Right hindlimb (tissue), 1 donor: Measurements from ENCODE around the gene FAM210A.

Experiments
- DNase-seq: peaks from one replicate; pipeline ENCODE4 v3.0.0-alpha.2; 2018

FAM210A gene

DNA sequence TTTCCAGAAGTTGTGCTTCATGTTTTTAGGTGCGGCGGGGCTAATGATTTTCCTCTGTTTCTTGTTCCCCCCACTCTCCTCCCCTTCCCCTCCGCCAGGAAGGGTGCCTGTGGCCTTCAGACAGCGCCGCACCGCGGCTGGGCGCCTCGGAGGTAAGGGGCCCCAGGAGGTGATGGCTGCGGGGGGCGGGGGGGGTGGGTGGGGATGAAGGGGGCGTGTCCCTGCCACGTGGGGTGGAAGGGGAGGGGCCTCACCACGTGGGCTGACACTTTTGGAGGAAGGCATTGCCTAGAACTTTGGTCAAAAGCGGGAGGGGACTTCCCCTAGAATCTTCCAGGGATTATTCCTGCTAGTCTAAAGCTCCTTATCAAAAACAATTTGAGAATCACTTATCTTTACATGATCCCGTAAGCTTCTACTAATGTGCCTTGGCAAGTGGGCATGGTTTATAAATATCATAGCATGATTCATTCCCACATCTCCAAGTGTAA, 83.1 kb downstream of the FAM210A start:
- DNase-seq: no peak

DNA sequence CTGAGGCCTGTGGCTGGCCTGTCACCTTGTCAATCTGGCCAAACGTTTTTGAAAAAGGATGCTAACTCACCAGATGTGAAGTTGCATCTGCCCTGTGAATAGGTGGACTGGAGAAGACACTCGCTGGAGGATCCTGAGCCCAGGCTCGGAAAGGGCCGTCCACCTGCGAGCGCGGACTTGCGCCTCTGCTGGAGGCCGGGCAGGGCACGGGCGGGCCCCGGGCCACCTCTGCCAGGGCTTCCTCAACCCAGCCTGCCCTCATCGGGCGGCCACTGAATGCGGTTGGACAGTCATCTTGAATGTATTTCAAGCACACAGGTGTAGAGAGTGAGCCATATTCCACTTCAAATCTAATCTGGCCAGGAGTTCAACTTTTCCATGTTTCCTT, 83.9 kb downstream of the FAM210A start:
- no peak for DNase-seq

DNA sequence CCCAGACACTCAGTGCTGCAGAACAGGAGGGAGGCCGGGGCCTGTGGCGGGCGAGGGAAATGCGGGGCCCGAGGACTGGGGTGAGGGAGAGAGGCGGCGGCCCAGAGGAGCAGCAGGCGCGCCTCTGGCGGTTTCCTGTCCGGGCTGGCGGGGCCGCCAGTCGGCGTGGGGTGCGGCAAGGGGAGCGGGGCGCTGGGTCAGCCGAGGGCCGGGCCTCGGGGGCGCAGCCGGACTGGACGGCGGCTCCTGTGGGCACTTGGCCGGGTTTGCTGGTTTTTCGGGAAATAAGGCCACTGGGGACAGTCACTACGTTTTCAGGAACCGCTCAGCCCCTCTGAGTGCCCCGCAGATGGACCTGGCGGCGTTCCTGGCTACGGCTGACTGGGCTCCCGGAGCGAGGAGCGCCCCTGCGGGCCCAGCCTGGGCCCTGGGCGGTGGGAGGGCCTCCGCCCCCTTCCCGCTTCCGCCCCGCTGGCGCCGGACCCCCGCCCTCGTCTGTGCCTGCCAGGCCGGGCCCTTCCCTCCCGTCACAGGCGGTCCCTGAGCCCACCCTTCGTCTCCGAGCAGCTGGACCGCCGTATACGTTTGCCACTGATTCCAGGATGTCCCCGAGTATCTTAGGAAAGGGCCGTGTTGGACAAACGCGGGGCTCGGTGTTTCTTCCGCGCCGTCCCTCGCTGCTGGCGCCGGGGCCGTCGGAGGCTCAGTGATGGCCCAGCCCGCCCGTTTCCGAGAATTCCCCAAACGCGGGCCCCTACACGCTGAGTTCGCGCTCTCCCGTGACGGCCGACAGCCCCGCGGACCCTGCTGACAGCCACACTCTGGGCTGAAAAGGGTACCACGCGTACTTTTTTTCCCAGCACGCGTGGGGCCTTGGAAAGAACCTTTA, 84.6 kb downstream of the FAM210A start:
- peak; percentile 75 for DNase-seq

- no peak for DNase-seq
Measured at GRCh38 chr18:13640266-13640860, 86.0 kb downstream of the FAM210A start.

- no peak for DNase-seq
Measured at GRCh38 chr18:13638719-13639595, 87.4 kb downstream of the FAM210A start.

GRCh38 chr18:13635046-13635445, 91.3 kb downstream of the FAM210A start:
- DNase-seq: no peak

- no peak for DNase-seq
Measured at GRCh38 chr18:13633700-13634099, 92.7 kb downstream of the FAM210A start.

- no peak for DNase-seq
Measured at GRCh38 chr18:13630716-13631268, 95.6 kb downstream of the FAM210A start.

DNA sequence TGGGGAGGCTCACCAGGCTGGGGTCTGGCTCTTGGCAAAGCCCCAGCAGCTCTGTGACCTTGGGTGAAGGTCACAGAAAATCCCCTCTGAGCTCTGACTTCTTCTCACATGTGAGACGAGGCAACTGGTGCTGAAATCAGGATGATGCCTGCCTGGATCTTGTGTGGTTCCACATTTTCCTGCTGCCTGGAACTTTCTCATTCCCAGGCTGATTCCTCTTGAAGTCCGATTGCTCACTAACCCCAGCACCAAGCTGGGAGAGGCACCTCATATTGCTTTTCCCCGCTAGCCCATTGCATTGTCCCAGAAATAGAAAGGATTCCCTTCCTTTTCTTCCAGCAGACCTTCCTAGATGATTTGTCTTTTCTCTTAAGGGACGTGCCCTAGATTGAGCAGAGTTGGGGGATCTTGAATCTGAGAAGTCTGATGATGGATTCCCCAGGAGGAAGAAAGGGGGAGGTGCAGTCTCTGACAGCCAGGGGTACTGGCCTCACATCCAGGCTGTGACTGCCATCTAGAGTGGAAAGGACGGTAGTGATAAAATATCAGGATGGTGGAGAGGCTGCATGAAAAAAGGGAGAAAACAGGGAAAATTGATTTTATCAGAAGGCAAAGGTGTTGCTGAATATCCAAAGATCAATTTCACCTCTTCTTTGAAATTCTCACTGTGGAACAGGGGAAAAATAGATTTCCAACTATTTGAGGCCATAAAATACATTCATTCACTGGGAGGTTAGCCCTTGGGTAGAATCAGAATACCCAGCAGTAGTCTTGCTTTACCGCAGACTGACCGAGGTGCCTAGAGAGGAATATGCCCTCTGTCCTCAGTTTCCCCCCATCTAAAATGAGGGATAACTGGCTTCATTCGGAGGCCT, 96.3 kb downstream of the FAM210A start:
- DNase-seq: peak; percentile 80

DNA sequence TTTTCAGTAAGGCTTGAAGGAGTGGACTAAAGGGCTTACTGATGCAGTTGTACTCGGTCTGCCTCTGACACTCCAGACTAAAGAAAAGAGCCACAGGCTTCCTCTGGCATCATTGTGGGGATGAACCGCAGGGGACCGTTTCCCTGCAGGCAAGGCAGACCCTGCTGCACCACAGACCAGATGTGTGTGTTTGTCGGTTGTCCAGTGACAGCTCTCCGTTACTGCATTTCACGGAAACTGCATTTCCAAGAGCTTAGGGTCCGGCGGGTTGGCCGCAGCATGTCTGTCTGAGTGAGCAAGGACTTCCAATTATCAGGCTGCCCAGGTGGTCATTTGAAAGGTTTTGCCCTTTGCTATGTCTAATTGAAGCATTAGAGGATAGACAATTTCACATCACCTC, 98.1 kb downstream of the FAM210A start:
- DNase-seq: no peak

DNA sequence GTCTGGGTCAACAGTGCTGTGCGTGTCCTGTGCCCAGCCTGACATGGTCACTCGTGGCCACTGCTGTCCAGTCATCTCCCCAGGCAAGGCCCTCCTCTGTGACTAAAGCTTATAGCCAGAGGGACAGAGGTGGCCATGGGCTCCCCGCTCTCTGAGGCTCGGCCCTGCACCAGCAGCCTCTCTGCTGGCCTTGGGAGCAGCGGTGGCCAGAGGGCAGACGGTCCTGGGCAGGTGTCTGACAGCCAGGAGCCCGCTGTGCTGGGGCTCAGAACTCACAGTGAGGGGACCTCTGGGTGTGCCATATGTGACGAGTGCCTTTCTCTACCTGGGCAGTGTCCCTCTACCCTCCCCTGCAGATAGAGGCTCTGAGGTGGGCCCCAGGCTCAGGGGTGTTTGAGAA, 98.7 kb downstream of the FAM210A start:
- DNase-seq: no peak

GRCh38 chr18:13626544-13626908, 99.8 kb downstream of the FAM210A start:
- DNase-seq: no peak

GRCh38 chr18:13625843-13626543, 100.4 kb downstream of the FAM210A start:
- no peak for DNase-seq

DNA sequence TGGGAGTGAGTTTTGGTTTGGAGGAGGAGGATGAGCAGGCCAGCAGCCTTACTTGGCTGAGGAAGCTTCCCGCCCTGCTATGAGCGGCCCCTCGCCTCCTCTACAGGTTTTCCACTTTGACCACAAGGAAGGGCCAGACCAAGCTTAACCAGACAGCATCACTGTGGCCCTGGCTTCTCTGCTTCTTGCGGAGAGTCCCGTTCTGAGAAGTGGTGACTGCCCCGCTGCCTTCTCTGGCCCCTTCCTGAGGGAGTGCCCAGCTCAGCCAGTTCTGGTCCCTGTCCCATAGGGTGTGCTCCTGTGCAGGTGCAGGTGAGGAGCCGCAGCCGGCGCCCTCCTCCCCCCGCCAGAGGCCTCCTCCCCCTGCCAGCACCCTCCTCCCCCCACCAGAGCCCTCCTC, 101.0 kb downstream of the FAM210A start:
- DNase-seq: peak; percentile 8

DNA sequence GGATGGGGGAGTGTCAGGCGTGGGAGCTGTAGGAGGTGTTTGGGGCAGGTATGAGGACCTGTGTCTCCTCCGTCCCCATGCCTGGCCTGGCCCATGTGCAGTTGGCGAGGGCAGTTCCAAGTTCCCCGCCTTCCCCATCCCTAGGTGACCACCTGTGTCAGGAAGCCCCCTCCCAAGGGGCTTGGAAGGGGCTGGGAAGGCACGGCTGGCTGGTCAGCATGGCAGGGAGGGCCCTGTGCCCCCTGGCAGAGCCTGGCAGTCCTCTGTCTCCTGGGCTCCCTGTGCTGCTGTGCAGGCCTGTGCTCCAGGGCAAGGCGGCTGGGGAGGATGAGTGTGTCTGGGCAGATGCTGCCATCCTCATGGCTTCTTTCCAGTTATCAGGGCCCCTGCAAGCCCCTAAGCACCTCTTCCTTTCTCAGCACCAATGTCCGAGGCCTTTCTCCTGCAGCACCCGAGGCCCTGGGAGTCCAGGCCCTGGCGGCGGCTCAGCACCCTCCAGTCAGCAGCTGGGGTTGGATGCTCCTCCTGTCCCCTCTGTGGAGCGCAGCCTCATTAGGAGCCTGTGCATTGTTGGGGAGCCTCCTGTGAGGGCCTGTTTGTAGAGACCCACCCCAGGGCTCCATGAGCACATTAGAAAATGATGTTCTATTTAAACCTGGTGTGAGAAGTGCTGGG, 101.7 kb downstream of the FAM210A start:
- DNase-seq: peak; percentile 11

DNA sequence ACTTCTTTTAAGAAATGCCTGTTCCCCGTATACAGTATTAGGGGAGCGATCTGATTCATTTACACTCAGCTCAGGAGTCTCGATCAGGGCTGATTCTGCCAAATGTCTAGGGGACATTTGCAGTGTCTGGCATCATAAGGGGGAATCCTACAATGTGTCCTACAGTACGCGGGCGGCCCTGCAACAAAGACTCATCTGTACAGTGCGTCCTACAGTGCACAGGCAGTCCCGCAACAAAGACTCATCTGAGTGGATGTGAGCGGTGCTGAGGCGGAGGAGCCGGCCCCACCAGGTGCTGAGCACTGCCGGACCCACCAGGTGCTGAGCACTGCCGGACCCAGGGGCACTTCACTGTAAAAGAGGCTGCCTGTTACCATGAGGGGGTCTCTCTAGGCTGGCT, 102.5 kb downstream of the FAM210A start:
- DNase-seq: no peak

GRCh38 chr18:13623348-13623747, 103.0 kb downstream of the FAM210A start:
- DNase-seq: no peak

- no peak for DNase-seq
Measured at GRCh38 chr18:13622751-13623150, 103.6 kb downstream of the FAM210A start.

- DNase-seq: no peak
Measured at GRCh38 chr18:13621886-13622619, 104.3 kb downstream of the FAM210A start.

GRCh38 chr18:13621446-13621849, 104.9 kb downstream of the FAM210A start:
- no peak for DNase-seq
